Thyroid gland (tissue), 4 donors: Measurements from ENCODE around the gene NEDD4L.

Experiments used
- CTCF ChIP-seq, 6 experiments: fragments of 200-600 bp in 3 of 6; fragments of 450-650 bp in 3 of 6; sonication (generic) in 3 of 6; IDR thresholded peaks; one replicate each; pipeline ENCODE4 v1.5.1; 2016 to 2019; ENCODE audit warnings: antibody characterized with exemption in 6 of 6, mild to moderate bottlenecking in 2 of 6, inconsistent platforms in 1 of 6, moderate library complexity in 1 of 6
- POLR2A ChIP-seq, 2 donors: fragments of 450-650 bp; IDR thresholded peaks; one replicate each; pipeline ENCODE4 v1.6.1; 2017; ENCODE audit warnings: antibody characterized with exemption in 2 of 2, mild to moderate bottlenecking in 2 of 2, moderate library complexity in 1 of 2

GRCh38 chr18:58010265-58010664 is 33.8 kb upstream of the NEDD4L start:
- TF ChIP-seq CTCF (IDR thresholded peaks at IDR 0.05), result no peak
- no peak for TF ChIP-seq POLR2A (IDR thresholded peaks at IDR 0.05)
